Measurements from ENCODE around the gene C1orf74.

DNA sequence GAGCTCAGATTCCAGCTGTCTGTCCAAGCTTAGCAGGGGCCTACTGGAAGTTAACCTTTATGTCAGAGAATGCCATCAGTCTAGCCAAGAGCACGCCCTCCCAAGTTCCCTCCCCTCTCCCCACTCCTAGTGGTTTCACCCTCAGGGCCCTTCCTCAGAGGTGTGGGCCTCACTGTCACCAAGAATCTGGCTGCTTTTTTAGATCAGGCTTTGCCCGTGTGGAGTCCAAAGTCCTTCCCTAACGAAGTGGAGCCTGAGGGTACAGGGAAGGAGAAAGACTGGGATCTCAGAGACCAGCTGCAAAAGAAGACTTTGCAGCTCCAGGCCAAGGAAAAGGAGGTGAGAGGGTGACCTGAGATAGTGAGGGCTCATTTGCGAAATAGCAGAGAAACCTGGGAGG is 4.1 kb downstream of the C1orf74 start:
- TF ChIP-seq, protein P1, sequence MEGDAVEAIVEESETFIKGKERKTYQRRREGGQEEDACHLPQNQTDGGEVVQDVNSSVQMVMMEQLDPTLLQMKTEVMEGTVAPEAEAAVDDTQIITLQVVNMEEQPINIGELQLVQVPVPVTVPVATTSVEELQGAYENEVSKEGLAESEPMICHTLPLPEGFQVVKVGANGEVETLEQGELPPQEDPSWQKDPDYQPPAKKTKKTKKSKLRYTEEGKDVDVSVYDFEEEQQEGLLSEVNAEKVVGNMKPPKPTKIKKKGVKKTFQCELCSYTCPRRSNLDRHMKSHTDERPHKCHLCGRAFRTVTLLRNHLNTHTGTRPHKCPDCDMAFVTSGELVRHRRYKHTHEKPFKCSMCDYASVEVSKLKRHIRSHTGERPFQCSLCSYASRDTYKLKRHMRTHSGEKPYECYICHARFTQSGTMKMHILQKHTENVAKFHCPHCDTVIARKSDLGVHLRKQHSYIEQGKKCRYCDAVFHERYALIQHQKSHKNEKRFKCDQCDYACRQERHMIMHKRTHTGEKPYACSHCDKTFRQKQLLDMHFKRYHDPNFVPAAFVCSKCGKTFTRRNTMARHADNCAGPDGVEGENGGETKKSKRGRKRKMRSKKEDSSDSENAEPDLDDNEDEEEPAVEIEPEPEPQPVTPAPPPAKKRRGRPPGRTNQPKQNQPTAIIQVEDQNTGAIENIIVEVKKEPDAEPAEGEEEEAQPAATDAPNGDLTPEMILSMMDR (IDR thresholded peaks at IDR 0.05): no peak
- TF ChIP-seq POLR2A (IDR thresholded peaks at IDR 0.05) (no peak), POLR2AphosphoS5 (IDR thresholded peaks at IDR 0.05) (no peak)

Data from breast epithelium (tissue), 3 donors.